ENCODE measurements around the gene RELL1.

DNA sequence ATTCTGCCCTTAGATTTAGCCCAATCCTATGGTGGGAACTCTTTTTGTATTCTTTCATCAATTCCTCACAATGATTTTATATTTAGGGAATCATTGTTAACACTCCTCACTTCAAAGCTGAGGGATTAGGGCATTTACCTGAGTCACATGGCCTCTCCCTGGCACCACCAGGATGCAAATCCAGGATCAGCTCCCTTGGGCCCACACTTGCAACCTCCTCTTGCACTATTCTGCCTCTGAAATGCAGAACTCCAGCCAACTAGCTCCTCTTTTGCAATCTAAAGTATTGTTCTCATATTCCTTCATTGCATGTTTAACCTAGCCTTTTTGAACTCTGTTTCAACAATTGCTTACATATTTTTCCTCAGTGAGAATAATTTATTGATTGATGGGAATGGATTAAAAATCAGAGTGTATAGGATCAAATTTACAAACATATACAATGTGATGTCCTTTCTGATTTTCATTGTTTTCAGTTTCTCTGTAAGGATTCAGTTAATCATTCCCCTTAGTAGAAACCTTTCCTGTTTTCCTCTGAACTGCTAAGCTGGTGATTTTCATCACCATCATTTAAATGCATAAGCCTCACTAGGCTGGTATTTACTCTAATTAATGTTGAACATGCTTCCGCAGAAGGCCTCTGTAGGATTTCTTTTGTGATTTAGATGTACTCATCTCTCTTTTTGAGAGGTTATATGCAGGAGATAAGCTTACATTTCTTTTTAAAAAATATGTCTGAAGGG is 3.3 kb upstream of the RELL1 start:
- TF ChIP-seq, protein P1, sequence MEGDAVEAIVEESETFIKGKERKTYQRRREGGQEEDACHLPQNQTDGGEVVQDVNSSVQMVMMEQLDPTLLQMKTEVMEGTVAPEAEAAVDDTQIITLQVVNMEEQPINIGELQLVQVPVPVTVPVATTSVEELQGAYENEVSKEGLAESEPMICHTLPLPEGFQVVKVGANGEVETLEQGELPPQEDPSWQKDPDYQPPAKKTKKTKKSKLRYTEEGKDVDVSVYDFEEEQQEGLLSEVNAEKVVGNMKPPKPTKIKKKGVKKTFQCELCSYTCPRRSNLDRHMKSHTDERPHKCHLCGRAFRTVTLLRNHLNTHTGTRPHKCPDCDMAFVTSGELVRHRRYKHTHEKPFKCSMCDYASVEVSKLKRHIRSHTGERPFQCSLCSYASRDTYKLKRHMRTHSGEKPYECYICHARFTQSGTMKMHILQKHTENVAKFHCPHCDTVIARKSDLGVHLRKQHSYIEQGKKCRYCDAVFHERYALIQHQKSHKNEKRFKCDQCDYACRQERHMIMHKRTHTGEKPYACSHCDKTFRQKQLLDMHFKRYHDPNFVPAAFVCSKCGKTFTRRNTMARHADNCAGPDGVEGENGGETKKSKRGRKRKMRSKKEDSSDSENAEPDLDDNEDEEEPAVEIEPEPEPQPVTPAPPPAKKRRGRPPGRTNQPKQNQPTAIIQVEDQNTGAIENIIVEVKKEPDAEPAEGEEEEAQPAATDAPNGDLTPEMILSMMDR (IDR thresholded peaks at IDR 0.05): no peak
- no peak for TF ChIP-seq POLR2A (IDR thresholded peaks at IDR 0.05)
